HepG2 (cell line): ENCODE measurements around the gene MEGF6. TPM values are rescaled to one million over a fixed set of nuclear protein-coding genes. Genes with fewer than 3 reads are reported as not detected.

Source experiments
- ETV5 ChIP-seq: IDR thresholded peaks from 2 replicates; pipeline ENCODE4 v1.6.1; 2018; ENCODE audit warnings: missing biosample characterization, missing genetic modification reagents, inconsistent platforms, borderline replicate concordance
- FOSL1 ChIP-seq: sonication (generic); formaldehyde crosslinking; IDR thresholded peaks from 2 replicates; pipeline ENCODE4 v1.9.0; 2021; ENCODE audit warnings: missing genetic modification reagents, borderline replicate concordance
- FOXP4 ChIP-seq: sonication (generic); formaldehyde crosslinking; IDR thresholded peaks from 2 replicates; pipeline ENCODE4 v1.4.0; 2020; ENCODE audit warnings: missing genetic modification reagents
- MIER2 ChIP-seq: IDR thresholded peaks from 2 replicates; pipeline ENCODE4 v1.6.1; 2016; ENCODE audit warnings: missing biosample characterization, missing genetic modification reagents
- NONO ChIP-seq, 2 experiments: fragments of 450-650 bp in 1 of 2; sonication (generic) in 1 of 2; formaldehyde crosslinking in 1 of 2; IDR thresholded peaks in 1 of 2; conservative IDR thresholded peaks in 1 of 2; 2 replicates each; pipeline versions ENCODE4 v1.6.1 to v1.8.0; 2017 to 2022; ENCODE audit warnings: mild to moderate bottlenecking in 1 of 2, missing genetic modification reagents in 1 of 2, moderate library complexity in 1 of 2
- ZNF17 ChIP-seq: sonication (generic); formaldehyde crosslinking; IDR thresholded peaks from 2 replicates; pipeline ENCODE4 v1.5.0; 2020; ENCODE audit warnings: mild to moderate bottlenecking, missing genetic modification reagents
- ZNF275 ChIP-seq: sonication (generic); formaldehyde crosslinking; IDR thresholded peaks from 2 replicates; pipeline ENCODE4 v1.8.0; 2022; ENCODE audit warnings: missing genetic modification reagents, mild to moderate bottlenecking, inconsistent platforms, borderline replicate concordance
- ZNF292 ChIP-seq: sonication (generic); formaldehyde crosslinking; IDR thresholded peaks from 2 replicates; pipeline ENCODE4 v1.8.1; 2022; ENCODE audit warnings: mild to moderate bottlenecking, low read depth, missing genetic modification reagents, borderline replicate concordance
- polyA plus RNA-seq, 8 experiments: library from polyadenylated mRNA; depleted of rRNA in 3 of 8; stranded (reverse) in 7 of 8; unstranded in 1 of 8; fragments of >200 nt; fragmentation: Illumina TruSeq in 4 of 8; extraction: Trizol in 4 of 8; gene quantifications; 2 replicates each; pipeline versions ENCODE4 v1.2.1 to v1.2.3, GENCODE V29; 2011 to 2016; ENCODE audit warnings: low read depth in 4 of 8, missing spikeins in 1 of 8, mixed read lengths in 1 of 8; ENCODE audit not compliant: insufficient read depth in 1 of 8
- total RNA-seq, 5 experiments: library from RNA; depleted of rRNA; stranded (reverse); fragments of >200 nt; fragmentation: Illumina TruSeq; extraction: Trizol; gene quantifications; 2 replicates each; pipeline ENCODE4 v1.2.3, GENCODE V29; 2016; ENCODE audit warnings: low read depth in 1 of 5

The MEGF6 gene
- total and polyA plus RNA-seq, 2 of the 13 experiments (the other 11 are each of a cell fraction or from before 2014, with no cell fraction given) = 1.9 TPM

GRCh38 chr1:3586986-3587759, 24.1 kb downstream of the MEGF6 start (continued):
- TF ChIP-seq ETV5 (CRISPR knock-in tag) (peak; percentile 53; the same call in 1 of the 2 replicates), NONO (IDR thresholded peaks at IDR 0.05) (no peak), NONO (CRISPR knock-in tag; conservative IDR thresholded peaks at IDR 0.05) (no peak), ZNF275 (no peak), ZNF292 (CRISPR knock-in tag) (no peak), ZNF17 (CRISPR knock-in tag) (no peak), MIER2 (no peak), FOXP4 (CRISPR knock-in tag) (0 out of 2 replicates have a peak, but pooled peaks have one; percentile 37), FOSL1 (CRISPR knock-in tag) (no peak)
